ENCODE results near the gene PNRC1.
"Not testable (repeated sequence)": the region's sequence is repeated elsewhere in the genome, so short reads cannot be mapped to it uniquely, and the experiment has no call there.

DNA sequence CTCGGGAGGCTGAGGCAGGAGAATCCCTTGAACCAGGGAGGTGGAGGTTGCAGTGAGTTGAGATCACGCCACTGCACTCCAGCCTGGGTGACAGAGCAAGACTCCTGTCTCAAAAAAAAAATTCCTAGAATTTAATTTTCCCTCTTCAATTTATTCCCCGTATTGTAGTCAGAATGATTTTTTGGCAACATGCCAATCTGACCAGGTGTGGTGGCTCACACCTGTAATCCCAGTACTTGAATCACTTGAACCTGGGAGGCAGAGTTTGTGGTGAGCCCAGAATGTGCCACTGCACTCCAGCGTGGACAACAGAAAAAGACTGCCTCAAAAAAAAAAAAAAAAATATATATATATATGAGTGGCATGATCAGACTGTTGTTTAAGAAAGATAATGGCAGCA is 46.4 kb upstream of the PNRC1 start:
- not testable (repeated sequence) for TF ChIP-seq EZH2 (IDR thresholded peaks at IDR 0.05; ENCODE audit: borderline replicate concordance, low read depth, low read length, severe bottlenecking)
- TF ChIP-seq, protein P1, sequence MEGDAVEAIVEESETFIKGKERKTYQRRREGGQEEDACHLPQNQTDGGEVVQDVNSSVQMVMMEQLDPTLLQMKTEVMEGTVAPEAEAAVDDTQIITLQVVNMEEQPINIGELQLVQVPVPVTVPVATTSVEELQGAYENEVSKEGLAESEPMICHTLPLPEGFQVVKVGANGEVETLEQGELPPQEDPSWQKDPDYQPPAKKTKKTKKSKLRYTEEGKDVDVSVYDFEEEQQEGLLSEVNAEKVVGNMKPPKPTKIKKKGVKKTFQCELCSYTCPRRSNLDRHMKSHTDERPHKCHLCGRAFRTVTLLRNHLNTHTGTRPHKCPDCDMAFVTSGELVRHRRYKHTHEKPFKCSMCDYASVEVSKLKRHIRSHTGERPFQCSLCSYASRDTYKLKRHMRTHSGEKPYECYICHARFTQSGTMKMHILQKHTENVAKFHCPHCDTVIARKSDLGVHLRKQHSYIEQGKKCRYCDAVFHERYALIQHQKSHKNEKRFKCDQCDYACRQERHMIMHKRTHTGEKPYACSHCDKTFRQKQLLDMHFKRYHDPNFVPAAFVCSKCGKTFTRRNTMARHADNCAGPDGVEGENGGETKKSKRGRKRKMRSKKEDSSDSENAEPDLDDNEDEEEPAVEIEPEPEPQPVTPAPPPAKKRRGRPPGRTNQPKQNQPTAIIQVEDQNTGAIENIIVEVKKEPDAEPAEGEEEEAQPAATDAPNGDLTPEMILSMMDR (IDR thresholded peaks at IDR 0.05; ENCODE audit: borderline replicate concordance, extremely low read depth, low read length, poor library complexity, severe bottlenecking): not testable (repeated sequence)

Measured in DND-41 (cell line).